Stimulated activated CD4-positive, alpha-beta T cell treated with anti-CD3 and anti-CD28 coated beads, Interleukin-4, amount 100 ng/mL, for 48 hours (primary cell): ENCODE measurements around the gene PHOSPHO2.
"Not testable (repeated sequence)": the region's sequence is repeated elsewhere in the genome, so short reads cannot be mapped to it uniquely, and the experiment has no call there.

ENCODE experiments used
- DNase-seq, 2 donors: peaks; one replicate each; pipeline ENCODE4 v3.0.0-alpha.2; 2020; ENCODE audit warnings: low read depth in 2 of 2

Gene PHOSPHO2

DNA sequence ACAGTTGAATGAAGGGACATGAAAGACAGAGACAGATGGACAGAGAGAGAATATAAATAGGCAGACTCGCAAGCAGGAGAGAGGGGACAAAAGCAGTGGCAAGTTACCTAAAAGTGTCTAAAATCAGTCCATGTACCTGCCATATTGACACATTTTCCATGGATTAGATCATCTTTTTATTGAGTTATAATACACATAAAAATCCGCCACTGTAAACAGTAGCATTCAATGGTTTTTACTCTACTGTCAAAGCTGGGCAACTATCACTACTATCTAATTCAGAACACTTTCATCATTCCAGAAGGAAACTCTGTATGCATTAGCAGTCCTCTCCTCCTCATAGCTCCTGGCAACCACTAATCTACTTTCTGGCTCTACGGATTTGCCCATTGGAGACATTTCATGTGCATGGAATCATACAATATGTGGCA, 10.1 kb upstream of the PHOSPHO2 start:
- no peak for DNase-seq

DNA sequence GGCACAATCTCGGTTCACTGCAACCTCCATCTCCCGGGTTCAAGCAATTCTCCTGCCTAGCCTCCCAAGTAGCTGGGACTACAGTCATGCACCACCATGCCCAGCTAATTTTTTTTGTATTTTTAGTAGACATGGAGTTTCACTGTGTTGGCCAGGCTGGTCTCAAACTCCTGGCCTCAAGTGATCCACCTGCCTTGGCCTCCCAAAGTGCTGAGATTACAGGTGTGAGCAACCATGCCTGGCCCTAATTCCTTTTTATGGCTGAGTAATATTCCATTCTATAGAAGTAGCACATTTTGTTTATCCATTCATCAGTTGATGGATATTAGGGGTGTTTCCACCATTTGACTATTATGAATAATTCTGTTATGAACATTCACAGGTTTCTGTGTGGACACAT, 9.6 kb upstream of the PHOSPHO2 start:
- DNase-seq = not testable (repeated sequence)

DNA sequence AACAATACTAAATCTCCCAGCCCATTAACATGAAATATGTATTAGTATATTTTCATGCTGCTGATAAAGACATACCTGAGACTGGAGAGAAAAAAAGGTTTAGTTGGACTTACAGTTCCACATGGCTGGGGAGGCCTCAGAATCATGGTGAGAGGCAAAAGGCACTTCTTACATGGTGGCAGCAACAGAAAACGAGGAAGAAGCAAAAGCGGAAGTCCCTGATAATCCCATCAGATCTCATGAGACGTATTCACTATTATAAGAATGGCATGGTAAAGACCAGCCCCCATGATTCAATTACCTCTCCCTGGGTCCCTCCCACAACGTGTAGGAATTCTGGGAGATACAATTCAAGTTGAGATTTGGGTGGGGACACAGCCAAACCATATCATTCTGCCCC, 7.4 kb upstream of the PHOSPHO2 start:
- DNase-seq = not testable (repeated sequence)

DNA sequence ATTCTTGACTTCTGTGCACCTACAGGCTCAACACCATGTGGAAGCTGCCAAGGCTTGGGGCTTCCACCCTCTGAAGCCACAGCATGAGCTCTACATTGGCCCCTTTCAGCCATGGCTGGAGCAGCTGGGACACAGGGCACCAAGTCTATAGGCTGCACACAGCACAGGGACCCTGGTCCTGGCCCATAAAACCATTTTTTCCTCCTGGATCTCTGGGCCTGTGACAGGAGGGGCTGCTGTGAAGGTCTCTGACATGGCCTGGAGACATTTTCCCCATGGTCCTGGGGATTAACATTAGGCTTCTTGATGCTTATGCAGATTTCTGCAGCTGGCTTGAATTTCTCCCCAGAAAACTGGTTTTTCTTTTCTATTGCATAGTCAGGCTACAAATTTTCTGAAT, 6.3 kb upstream of the PHOSPHO2 start:
- not testable (repeated sequence) for DNase-seq

DNA sequence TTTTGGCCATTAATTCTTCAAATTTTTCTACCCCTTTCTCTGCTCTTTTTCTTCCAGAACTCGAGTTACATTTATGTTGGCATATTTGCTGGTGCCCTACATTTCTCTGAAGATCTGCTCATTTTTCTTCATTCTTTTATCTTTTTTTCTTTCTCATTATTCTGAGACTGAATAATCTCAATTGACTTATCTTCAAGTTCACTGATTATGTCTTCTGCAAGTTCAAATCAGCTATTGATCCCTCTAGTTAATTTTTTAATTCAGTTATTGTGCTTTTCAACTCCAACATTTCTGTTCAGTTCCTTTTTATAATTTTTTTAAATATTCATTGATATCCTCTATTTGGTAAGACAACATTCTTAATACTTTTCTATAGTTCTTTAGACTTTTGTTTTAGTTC, 3.3 kb upstream of the PHOSPHO2 start:
- DNase-seq = no peak

DNA sequence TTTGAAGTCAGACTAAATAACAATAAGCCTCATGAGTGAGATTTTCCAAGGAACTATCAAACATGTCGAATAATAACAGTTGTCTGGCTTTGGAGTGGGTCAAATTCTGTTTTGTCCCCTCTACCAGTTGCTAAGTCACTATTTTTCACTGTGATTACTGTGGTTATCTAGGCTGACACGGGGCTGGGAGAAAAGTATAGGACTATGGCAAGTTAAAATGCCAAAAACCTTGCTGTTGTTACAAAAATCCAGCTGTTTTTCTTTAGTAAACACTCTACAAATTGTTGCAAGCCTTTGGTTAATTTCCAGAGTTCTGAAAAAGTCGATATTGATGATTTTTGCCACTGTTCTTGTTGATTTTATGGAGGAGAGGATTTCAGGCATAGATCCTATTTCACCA, 1.6 kb upstream of the PHOSPHO2 start:
- no peak for DNase-seq

DNA sequence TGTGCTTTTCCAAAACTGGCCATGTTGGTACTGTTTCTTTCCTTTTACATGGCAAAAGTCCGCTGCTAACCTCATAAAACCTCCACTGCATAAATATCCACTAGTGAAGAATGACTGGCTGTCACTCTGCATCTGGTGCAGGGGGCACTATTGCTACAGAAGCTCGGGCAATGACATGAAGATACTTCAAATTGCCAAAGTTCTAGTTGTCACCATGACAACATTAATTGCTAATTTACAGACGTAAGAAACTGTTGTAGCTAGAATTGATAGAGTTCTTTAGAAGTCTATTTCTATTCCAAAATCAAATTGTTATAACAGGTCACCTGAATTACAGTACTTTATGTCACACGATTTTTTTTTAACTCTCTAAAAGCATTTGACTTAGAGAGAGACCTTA, 909 bp upstream of the PHOSPHO2 start:
- no peak for DNase-seq

DNA sequence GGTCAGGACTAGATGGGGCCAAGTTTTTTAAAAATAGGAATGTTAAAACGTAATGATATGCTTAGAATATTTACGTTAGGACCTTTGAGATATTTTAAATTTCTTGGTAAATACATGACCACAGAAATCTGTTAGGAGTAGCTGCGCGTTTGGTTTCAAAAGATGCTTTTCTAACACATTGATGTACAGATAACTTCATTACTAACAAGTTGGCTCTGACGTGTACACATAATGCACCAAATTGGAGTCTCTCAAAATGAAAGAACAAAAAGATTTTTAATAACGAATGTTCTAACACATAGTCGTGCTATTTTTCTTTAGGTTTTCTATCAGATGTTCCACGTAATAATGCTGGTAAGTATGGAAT, 608 bp downstream of the PHOSPHO2 start:
- no peak for DNase-seq

DNA sequence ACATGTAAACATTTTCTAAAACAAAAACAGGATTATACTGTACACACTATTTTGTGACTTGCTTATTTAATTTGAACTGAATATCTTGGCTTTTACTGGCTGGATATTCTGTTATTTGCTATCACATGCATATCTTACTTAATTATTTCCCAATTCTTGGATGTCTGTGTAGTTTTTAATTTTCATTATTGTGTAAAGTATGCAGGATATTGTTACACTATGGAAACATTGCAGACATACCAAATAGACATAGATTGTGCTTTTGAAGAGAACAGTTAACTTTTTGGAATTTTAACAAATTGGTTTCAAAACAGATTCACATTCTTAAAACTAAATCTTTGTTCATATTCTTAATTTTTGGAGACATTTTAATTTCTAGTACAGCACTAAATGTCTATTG, 2.1 kb downstream of the PHOSPHO2 start:
- DNase-seq = no peak

DNA sequence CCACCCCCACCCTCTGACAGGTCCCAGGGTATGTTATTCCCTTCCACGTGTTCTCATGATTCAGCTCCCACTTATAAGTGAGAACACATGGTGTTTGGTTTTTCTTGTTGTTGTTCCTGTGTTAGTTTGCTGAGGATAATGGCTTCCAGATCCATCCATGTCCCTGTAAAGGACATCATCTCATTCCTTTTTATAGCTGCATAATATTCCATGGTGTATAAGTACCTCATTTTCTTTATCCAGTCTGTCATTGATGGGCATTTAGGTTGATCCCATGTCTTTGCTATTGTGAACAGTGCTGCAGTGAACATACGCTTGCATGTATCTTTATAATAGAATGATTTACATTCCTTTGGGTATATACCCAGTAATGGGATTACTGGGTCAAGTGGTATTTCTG, 4.9 kb downstream of the PHOSPHO2 start:
- not testable (repeated sequence) for DNase-seq

DNA sequence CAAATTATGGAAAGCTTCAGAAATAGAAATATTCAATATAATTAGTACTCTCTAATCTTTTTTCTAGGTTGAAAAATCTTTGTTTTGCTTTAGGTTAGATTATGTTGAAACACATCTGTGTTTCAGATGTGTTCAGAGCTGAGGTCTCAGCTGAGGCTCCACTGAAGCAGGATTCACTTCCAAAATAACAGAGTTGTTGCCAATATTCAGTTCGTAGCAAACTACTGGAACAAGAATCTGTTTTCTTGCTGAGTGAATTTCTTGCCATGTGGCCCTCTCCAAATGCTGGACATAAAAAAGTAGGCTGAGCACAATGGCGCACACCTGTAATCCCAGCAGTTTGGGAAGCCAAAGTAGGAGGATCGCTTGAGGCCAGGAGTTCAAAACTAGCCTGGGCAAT, 8.7 kb downstream of the PHOSPHO2 start:
- no peak for DNase-seq

DNA sequence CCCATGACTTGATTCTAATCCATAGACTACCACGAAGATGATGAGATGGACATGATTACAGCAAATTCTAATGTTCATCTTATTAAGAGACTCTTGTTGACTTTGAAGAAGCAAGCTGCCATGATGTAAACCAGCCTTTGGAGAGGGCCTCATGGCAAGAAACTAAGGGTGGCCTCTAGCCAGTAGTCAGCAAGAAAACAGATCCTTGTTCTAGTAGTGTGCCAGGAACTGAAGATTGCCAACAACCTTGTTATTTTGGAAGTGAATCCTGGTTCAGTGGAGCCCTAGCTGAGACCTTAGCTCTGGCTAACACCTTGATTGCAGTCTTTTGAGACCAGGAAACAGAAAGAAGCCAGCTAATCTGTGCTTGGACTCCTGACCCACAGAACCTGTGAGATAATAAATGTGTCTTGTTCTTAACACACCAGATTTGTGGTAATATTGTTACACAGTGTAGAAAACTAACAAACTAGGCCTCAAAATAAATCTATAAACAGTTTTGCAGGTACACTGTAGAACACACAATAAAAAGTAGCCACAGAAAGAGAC, 10.0 kb downstream of the PHOSPHO2 start:
- DNase-seq = no peak

DNA sequence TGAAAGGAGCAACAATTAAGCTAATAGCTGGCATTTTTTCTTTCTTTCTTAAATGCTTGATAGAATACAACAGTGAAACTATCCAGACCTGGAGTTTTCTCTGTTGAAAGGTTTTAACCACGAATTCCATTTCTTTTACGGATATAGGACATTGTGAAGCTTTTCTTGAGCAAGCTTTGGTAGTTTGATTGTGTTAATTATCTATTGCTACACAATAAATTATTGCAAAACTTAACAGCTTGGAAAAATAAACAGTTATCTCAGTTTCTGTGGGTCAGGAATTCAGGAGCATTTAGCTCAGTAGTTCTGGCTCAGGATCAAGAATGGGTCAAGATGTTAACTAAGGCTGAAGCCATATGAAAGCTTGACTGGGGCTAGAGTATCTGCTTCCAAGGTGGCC, 11.7 kb downstream of the PHOSPHO2 start:
- no peak for DNase-seq

DNA sequence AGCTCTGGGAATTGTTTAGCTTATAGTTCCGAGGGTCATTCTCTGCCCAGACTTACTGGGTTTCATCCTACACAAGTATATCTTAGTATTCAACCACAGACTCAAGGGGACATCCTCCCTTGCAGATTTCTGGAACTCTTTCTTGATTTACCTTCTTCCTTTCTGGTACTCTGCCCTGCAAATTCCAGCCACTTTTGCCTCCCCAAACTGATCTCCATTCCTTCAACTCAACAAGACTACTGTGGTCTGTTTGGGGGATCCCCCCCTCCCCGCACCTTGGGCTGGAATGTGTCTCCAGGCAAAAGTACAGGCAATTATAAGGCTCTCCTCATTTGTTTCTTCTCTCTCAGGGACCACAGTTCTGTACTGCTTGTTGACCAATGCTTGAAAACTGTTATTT, 13.4 kb downstream of the PHOSPHO2 start:
- no peak for DNase-seq

DNA sequence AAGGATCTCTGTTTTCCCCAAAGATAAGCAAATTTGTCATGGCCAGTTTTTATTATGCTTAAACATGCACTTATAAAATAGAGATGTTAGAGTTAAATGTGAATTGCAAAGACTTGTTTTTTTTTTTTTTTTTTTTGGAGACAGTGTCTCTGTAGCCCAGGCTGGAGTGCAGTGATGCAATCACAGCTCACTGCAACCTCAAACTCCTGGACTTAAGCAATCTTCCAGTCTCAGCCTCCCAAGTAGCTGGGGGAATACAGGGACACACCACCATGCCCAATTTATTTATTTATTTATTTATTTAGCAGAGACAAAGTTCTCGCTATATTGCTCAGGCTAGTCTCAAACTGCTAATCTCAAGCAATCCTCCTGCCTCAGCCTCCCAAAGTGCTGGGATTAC, 15.1 kb downstream of the PHOSPHO2 start:
- DNase-seq = no peak

DNA sequence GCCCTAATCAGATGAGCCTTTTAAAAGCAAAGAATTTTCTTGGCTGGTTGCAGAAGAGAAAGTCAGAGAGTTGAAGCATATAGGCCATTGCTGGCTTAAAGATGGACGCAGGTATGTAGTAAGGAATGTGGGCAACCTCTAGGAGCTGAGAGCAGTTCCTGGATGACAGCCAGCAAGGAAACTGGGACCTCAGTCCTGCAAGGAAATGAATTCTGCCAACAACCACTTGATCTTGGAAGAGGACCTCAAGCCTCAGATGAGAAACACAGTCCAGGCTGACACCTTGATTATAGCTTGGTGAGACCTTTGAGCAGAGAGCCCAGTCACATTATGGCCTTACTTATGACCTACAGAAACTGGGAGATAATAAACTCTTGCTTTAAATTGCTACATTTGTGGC, 15.7 kb downstream of the PHOSPHO2 start:
- no peak for DNase-seq

DNA sequence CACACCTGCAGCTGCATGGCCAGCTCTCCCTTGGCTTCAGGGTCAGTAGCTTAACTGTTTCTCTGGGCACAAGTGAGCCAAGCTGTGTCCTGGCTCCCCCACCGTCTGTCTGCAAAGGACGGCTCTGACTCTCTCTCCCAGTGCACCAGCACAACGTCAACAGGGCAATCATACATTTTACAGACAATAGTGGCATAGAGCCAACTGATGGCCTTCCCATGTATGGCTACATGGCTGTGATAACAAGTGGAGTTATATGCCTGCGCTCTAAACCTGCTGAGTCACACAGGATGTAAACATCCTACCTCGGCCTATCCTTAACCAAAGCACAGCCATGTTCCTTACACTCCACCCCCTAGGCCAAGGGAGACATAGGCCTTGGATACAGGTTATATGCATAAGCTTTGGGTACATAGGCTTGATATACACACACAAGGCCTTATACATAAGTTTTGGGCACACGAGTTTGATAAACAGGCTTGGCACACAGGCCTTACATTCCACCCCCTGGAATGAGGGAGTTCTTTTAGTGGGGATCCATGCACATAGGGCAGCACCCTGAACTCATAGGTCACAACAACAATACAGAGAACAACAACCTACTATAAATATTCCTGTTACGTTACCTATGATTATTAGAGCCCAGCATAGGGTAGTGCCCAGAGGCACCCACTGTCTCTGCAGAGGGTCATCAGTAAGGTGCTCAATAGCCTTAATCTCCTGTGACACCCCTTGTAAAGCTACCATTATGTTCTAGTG, 17.7 kb downstream of the PHOSPHO2 start:
- DNase-seq = no peak

DNA sequence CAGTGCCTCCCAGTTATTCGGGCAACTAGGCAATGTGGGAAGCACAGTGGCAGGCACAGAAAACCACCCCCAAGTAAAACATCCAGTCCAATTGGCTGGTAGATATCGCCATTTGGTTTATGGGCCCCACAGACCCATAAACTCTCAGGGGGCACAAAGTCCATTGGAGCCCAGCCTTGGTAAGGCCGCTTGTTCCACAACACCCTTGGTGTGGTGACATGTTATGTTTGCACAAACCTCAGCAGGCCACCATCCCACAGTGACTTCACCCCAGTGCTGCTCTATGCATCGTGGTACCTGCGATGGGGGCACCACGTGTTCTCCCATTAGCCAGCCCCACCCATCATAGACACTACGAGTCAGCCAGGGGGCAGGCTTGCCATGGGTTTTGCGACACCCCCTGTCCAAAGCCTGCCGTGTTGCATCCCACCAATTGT, 18.5 kb downstream of the PHOSPHO2 start:
- no peak for DNase-seq

DNA sequence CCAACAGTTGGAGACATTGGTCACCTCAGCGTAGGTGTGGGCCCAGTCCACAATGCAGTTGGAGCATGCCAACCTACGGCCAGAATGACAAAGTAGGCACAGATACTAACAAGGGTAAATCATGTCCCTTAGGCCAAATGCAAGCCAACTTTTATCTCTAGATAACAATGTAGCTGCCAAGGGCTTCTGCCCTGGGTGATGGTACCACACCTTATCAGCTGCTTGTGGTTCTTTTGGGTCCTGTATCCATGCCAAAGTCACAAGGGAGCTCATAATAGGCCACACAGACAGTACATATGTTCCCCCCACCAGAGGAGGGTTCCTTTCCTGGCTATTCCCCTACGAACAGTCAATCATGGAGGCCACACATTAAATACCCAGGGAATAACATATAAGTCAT, 19.1 kb downstream of the PHOSPHO2 start:
- DNase-seq = no peak

DNA sequence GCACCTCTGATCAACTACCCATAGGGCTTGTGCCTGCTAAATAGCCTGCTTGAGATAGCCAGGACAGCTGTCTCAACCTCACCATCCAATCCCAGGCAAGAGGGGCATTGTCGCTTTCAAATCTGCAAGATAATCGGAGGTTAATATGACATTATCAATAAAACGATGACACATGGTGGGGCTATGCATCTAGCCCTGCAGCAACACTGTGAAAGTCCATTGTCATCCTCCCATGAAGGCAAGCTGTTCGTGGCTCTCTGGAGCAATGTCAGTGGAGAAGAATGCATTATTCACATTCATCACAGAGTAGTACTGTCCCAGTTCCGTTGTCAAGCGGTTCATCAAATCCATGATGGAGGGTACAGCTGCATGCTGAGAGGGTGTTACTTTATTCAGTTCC, 20.4 kb downstream of the PHOSPHO2 start:
- no peak for DNase-seq

DNA sequence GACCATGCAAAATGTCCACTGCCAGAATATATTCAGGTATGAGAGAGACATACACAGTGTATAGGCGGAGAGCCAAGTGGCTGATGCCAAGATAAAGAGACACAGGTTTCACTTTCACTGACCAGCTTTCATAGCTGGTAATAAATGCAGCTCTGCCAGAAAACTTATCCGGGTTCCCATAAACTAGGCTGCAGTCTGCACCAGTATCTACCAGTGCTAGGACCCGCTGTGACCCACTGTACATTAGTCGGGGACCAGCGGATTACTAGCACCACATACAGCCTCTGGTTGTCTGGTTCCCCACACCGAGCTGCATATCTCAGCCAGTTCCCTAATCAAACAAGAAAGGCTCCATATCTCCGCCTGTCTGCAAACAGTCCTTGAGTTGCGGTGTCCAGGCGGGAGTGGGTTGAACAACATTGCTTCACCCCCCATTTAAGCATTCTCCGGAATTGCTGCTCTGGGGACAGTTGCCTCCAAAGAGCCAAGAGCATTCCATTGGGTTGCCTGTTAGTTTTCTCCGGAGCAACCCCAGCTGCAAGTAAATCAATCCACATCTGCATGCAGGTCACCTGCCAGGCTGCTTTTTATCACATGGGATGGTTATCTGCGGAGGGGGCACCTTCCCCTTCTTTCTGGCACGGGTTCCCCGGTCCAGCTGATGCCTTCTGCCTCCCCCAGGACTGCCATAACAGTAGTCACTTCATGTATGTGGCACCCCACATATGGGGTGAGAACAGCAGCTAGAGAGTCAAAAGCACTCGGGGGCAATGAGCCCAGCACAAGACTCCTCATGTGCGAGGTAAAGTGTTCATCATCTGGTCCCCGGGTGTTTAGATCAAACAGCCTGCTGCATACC, 21.3 kb downstream of the PHOSPHO2 start:
- DNase-seq = no peak

DNA sequence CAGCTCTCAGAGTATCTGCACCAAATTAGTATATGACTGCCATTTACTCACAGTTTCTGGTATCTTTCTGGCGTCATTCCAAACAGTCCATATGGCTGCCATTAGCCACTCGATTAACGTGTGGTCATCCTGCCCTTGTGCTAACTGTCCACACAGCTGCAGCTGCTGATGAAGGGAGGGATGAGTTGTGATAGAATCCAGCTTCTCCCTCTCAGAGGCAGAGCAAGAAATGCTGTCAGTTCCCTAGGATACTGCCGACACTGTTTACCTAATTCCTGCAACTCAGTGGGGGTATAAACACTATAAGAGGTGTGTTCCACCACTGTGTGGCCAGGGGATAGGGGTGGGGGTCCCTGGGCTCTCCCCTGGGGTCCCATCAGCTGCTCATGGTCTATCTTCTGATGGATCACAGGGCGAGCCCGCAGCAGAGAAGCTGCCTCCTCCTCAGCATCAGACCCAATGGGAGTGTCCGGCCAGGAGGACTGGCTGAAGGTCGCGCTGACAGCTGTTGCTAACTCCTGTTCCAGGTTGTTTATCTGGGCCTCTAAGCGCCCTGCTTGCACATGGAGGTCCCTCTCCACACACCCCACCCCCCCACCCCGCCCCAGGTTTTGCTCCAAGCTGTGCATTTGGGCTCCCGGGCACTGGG, 22.1 kb downstream of the PHOSPHO2 start:
- DNase-seq = no peak
